ENCODE measurements around the gene C11orf91. TPM values are rescaled to one million over a fixed set of nuclear protein-coding genes. Genes with fewer than 3 reads are reported as not detected.
"Not testable (repeated sequence)": the region's sequence is repeated elsewhere in the genome, so short reads cannot be mapped to it uniquely, and the experiment has no call there.

Gene C11orf91
- total RNA-seq, 2 experiments from 2014 or later, result not detected

DNA sequence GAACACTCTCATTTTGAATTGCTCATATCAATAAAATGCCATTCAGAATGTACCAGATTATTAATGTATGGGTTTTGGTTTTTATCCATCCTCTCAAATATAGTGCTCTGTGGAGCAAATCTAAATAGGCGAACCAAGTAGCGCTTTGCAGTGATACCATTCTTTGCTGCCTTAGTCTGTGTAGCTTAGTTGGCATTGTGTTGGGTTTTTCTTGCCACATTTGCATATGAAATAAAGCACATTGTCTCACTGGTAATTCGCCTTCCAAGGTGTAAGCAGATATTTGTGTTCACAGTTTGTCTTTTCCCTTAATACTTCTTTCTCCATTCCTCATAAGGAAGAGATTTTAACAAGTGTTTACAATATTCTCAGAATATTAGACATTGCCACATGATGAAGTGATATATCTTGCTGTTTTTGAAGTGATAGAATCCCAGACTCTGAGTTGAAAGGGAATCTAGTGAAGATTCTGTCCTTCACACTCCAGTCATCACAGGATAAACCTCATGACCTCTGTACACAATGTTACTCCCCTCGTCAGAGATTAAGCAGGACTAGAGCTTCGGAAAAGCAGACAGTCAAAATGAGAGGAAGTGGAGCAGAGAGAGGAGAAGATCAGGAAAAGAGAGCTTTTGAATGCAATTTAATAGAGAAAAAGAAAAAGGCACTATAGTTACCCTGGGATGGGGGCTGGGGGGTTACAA lies 16.5 kb downstream of the C11orf91 start:
- CTCF ChIA-PET, result no interaction called here
- POLR2A ChIA-PET, result no interaction called here

DNA sequence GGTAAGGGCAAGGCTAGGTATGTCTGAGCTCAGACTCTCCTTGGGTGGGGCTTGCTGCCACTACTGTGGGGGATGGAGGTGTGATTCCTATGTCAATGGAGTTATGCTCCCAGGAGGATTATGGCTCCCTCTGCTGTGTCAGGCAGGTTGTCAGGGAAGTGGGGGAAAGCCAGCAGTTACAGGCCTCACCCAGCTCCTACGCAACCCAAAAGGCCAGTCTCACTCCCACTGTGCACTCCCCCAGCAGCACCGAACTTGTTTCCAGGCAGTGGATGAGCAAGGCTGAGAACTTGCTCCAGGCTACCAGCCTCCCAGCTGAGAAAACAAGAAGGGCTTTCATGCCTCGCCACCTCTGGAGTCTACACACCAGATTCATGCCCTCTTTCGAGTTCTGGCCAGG lies 18.2 kb downstream of the C11orf91 start:
- ChIA-PET CTCF (no interaction called here), POLR2A (no interaction called here)

DNA sequence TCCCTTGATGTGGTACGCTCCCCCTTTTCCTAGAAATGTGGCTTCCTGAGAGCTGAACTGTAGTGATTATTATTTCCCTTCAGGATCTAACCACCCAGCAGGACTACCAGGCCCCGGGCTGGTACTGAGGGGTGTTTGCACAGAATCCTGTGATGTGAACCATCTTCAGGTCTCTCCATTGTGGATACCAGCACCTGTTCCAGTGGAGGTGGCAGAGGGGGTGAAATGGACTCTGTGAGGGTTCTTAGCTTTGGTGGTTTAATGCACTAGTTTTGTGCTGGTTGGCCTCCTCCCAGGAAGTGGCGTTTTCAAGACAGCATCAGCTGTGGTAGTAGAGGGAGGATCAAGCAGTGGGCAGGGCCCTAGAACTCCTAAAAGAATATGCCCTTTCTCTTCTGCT lies 18.6 kb downstream of the C11orf91 start:
- ChIA-PET CTCF (no interaction called here), POLR2A (no interaction called here)

DNA sequence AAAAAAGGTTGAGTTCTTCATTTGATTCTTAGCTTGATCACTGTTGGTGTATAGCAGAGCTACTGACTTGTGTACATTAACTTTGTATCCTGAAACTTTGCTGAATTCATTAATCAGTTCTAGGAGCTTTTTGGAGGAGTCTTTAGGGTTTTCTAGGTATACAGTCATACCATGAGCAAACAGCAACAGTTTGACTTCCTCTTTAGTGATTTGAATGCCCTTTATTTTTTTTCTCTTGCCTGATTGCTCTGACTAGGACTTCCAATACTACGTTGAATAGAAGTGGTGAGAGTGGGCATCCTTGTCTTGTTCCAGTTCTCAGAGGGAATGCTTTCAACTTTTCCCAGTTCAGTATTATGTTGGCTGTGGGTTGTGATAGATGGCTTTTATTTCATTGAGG lies 22.0 kb downstream of the C11orf91 start:
- POLR2A ChIA-PET, CTCF ChIA-PET: not testable (repeated sequence)

DNA sequence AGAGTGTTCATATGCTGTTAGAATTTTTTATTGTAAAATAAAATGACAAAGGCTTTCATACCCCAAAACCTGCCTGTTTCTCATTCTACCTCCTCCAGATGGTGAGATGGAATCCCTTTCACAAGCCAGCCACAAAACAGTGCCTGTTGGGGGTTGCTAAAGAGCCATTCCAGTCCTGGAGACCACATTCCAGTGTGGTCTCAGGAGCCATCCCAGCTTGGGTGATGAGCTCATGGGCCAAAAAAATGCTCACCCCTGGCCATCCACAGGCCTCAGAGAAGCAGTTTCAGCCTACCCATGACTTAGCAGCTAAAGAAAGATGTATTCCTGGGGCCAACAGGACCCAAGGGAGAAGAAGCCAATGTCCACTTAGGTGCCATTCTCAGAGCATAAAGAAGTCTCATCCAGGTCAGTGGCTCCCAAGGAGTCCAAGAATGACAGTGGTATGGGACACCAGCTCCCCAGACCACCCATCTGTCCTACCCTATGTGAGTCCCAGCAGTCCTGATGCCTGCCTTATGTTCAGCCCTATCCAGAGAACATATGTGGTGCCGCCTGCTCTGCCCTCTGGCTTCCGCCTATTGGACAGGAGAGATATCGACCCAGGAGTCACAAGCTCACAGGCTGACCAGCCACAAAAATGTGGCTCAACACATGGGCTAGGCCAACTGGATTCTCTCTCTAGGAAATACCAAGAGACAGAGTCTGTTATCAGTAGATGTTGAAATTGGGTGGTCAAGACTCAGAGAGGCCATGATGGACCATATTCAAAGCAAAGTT lies 26.4 kb downstream of the C11orf91 start:
- ChIA-PET CTCF (no interaction called here), POLR2A (no interaction called here)

- CTCF ChIA-PET, result no interaction called here
- POLR2A ChIA-PET, result no interaction called here
Observed at GRCh38 chr11:33672273-33672672, 28.4 kb downstream of the C11orf91 start.

- CTCF ChIA-PET, result interaction anchor here (1.0 kb wide), 1 partner anchor 18 kb away, joined by 3 read pairs; no protein-coding TSS in a partner anchor
- POLR2A ChIA-PET, result interaction anchor here (1.3 kb wide), 1 partner anchor 19 kb away, joined by 3 read pairs; no protein-coding TSS in a partner anchor
Observed at GRCh38 chr11:33670250-33671011, 30.2 kb downstream of the C11orf91 start.

DNA sequence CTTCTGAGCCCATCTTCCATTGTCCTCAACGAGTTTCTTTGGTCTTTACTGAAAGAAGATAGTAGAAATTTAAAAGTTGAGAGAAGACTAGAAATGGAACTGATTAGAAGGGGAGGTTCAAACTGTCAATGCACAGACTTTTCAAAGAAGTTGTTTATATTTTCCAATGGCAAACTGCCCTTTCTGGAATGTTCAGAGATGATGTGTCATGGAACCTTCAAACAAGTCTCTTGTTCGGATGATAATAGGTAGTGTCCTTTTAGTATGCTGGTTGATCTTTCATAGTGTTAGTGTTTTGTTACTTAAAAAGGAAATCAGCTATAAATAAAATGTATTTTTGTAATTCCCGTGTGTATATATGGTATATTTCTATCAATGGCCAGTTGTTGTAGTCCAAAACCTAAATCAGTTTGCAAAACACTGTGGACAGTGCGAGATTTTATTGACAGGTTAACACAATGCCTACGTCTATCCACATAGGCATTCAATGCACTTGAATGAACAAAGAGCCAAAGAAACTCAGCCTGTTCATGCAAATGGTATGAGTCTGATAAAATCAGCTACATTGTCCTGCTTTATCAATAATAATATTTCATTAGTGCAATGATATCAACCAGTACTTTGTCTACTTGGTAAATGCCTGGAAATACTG lies 30.9 kb downstream of the C11orf91 start:
- CTCF ChIA-PET, result no interaction called here

DNA sequence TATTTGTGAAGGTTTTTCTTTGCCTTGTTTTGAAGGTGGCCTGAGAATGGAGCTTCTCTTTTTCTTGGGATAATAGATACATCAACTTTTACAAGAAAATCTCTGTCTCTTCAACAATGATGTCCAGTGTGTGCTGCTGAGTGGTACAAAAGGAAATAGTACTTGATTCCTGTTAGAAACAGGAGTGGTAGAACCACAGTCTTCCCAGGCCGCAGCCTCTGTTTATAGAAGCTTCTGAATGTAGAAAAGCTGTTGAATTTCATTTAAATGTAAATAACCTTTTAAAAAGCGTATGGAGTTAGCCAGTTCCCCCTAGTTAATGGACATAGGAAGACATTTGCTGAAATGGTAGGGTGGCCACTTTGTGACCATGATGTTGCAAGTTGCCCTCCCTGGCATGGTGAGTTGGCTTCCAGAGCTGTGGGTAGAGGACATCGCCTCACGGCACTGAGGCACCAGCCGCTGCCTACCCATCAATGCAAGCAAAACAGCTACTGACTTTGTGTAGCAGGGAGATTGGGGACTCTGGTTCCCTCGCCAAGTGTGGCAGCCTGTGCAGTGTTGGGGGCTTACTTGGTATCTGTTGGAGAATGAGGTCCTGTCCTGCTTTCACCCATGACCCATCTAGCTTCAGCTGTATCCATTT lies 31.6 kb downstream of the C11orf91 start:
- POLR2A ChIA-PET, result no interaction called here
- CTCF ChIA-PET, result no interaction called here

More for the DNA sequence above, 30.9 kb downstream of the C11orf91 start:
- POLR2A ChIA-PET, result interaction anchor here (1.3 kb wide), 1 partner anchor 20 kb away, joined by 3 read pairs; no protein-coding TSS in a partner anchor

GRCh38 chr11:33668468-33668825 lies 32.2 kb downstream of the C11orf91 start:
- ChIA-PET POLR2A (no interaction called here), CTCF (no interaction called here)

DNA sequence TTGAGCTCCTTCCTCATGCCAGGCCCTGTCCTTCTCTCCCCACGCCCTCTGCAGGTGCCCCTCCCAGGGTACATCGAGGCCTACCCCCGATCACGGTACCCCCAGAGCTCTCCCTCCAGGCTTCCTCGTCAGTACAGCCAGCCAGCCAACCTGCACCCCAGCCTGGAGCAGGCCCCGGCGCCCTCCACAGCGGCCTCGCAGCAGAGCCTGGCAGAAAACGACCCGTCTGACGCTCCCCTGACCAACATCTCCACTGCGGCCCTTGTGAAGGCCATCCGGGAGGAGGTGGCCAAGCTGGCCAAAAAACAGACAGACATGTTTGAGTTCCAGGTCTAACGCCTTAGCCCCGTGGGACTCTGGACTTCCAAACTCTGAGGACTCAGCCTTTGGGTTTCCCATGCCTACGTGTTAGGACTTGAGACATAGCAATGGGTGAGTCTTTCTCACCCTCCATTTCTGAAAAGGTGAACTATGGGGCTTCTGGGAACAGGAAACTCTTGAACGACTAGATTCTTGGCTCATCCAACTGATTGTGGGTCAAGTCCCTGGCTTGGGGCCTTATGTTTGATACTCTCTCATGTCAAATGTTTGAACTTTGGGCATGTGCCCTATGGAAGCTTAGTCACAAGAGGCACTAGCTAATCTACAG lies 32.7 kb downstream of the C11orf91 start:
- POLR2A ChIA-PET, result no interaction called here
- CTCF ChIA-PET, result no interaction called here

DNA sequence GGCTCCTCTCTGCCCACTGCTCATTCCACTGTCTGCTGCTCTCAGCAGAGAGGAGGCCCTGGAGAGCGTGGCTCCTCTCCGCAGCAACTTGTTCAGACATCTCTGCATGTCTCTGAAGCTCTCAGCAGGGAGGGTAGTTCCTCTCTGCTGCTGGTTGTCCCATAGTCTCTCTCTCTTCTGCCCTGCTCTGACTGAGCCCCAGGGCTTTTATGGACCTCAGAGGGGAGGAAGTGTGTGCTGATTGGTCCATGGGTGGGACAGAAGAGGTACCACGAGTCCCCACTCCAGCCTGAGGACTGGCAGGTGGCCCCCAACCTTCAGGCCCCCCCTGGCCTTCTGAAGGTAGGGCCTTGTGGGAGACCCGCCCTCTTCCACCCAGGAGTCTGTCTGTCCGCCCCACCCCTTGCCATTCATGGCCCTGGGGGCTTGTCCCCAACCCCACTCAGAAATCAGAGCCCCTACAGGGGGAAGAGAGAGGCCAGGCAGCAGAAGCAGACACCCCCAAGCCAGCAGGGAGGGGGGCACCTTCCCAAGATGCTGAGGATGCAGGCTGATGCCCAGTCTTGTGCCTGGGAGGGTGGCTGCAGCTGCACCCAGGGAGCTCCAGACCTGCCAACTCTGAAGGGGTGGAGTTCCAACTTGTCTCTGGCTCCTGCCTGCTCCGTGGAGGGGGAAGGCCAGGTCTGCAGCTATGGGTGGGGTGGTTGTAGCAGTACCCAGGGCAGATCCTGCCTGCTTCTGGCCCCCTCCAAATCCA lies 35.1 kb downstream of the C11orf91 start:
- CTCF ChIA-PET, result no interaction called here
- POLR2A ChIA-PET, result no interaction called here

DNA sequence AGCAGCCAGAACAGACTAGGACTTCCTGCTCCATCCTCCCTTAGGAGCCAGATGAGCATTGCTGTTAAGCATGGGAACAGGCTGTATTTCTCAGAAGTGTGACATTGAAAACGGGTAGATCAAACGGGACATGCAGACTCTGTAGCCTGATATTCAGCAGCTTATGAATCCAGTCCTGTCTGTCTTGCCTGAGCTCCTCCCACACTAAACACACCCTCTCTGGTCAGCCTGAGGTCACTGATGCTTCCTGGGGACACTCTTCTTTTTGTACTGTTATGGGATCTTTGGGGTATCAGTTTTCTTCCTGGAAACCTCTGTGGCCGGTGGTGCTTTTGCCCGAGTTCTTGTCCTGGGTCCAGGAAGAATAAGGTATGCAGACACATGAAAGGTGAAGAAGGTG lies 35.8 kb downstream of the C11orf91 start:
- ChIA-PET CTCF (no interaction called here), POLR2A (no interaction called here)

DNA sequence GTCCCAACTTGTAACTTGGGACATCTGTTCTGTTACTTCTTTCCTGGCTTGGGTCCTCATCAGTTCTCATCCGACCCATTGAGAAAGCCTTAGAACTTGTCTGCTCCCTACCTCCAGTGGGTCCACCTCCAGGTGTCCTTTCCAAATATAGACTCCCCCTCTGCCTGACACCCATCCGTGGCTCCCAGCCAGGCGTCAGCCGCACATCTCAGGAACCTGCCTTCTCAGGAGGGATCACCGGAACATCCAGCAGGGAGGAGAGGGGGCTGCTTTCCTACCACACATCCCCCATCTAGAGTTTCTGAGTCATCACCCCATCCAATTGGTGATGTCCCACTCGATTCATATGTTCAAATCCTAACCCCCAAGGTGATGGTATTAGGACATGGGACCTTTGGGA lies 36.5 kb downstream of the C11orf91 start:
- CTCF ChIA-PET, result no interaction called here
- POLR2A ChIA-PET, result no interaction called here

DNA sequence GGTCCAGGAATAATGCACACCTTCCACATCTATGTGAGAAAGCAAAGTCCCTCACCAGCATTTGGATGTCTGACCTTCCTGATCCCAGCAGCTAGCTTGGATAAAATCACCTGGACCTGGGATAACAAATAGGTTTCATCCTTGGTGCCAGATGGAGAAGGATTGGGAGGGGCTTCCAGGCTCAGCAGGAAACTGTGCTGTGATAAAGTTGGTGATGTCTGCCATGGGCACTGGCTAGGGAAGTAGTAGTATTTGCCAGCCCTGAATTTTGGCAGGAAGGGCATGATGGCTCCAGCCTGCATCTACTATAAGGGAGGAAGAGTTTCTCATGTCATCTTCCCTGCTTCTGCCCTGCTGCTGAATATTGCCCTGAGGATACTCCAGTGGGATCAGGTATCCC lies 37.5 kb downstream of the C11orf91 start:
- ChIA-PET POLR2A (no interaction called here), CTCF (no interaction called here)

GRCh38 chr11:33661526-33661925 lies 39.1 kb downstream of the C11orf91 start:
- CTCF ChIA-PET, POLR2A ChIA-PET: not testable (repeated sequence)

GRCh38 chr11:33660962-33661361 lies 39.7 kb downstream of the C11orf91 start:
- CTCF ChIA-PET, result no interaction called here
- POLR2A ChIA-PET, result no interaction called here

DNA sequence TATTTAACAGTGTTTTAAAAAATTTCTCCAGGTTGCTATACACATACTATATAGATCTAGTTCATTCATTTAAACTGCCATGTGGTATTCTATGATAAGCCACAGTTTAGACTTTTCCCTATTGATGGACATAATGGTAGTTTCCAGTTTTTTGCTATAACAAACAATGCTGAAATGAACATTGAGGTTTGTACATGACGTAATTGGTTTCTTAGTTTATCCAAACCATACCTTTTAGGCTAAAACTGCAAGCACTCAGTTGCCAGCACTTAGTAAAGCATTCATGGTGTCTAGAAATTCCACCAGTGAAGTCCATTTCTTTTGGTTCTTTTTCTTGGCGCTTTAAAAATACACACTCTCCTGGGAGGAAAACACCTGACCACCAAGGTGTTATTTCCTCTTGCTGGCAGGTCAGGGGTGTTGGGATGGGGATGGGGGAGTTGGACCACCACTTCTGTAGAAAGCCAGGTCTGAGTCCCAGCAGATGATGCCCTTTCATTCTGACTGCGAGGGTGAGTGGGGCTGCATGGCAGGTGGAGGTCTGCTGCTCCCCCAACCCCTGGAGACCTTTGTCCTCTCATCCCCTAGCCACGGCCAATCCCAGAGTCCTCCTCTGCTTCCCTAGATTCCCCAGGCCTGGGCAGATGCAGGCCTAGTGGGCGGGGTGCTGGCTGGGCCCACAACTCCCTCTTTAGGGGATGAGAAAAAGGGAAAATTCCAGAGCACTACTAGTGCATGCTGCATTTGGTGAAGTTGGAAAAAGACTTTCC lies 41.1 kb downstream of the C11orf91 start:
- CTCF ChIA-PET, result no interaction called here
- POLR2A ChIA-PET, result no interaction called here
